ENCODE data around the gene TMEM178B. TPM values are rescaled to one million over a fixed set of nuclear protein-coding genes. Genes with fewer than 3 reads are reported as not detected.

Gene TMEM178B
- total and polyA plus RNA-seq, 2 of the 4 experiments (the other 2 are of a cell fraction): under 0.01 to 0.05 TPM

DNA sequence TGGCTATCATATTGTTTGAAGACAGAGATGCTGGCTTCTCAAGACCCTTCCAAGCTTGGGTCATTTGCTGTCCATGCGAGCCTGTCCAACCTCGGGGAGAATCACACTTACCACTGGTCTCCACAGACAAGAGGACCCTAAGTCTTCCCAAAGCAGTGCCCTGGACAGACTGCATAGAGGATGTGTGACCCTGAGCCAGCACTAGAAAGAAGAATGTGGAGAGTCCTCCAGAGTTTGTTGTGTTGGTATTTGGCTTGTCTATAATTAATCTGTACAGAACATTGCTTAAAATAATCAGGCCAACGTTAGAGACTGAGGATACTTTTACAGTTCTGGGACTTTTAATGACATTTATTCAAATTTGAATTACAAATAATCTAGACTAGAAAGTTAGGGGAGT lies 212.7 kb downstream of the TMEM178B start:
- no peak overlapping the region for H2BK15ac ChIP-seq (ENCODE audit: low read depth, low read length)
- no TSS peak for BruUV-seq (replicated peaks)
- H3K18ac ChIP-seq (ENCODE audit: low read depth, low read length): no peak overlapping the region
- H4K5ac ChIP-seq (ENCODE audit: low read depth, low read length): no peak overlapping the region
- no peak overlapping the region for H3K9ac ChIP-seq (ENCODE audit: low read depth, low read length)
- H2AK5ac ChIP-seq (ENCODE audit: low read depth, low read length): no peak overlapping the region
- no peak overlapping the region for H3K56ac ChIP-seq (ENCODE audit: extremely low read depth, insufficient read depth, low read length)
- H3K23ac ChIP-seq (ENCODE audit: low read depth, low read length): no peak overlapping the region
- no peak overlapping the region for H4K91ac ChIP-seq (ENCODE audit: insufficient read depth, low read depth, low read length)
- no peak overlapping the region for H3K4me2 ChIP-seq (ENCODE audit: low read depth, low read length)
- no peak overlapping the region for H2AK9ac ChIP-seq (replicated peaks; ENCODE audit: low read depth, low read length, poor library complexity)
- H4K20me1 ChIP-seq (ENCODE audit: insufficient read depth, low read length): no peaks in the 10 kb centered on the region
- dilution Hi-C loops (cut with HindIII; ENCODE audit: low sequenced_read_pairs, unreplicated experiment): no loop called here
- no peak overlapping the region for H4K8ac ChIP-seq (ENCODE audit: low read depth in 2 of 2, low read length in 2 of 2)
- H3K4ac ChIP-seq (ENCODE audit: low read depth, low read length): no peak overlapping the region
- POLR2A ChIA-PET (ENCODE audit: unreplicated experiment): no interaction called here
- in situ Hi-C loops (cut with MboI; ENCODE audit: low sequenced_read_pairs): no loop called here
- WGBS, 2 experiments (ENCODE audit: extremely low coverage in 2 of 2, insufficient read length in 1 of 2): no CpG with 5 or more reads among the region's 3 CpGs
- H3K27me3 ChIP-seq (ENCODE audit: control insufficient read depth, insufficient read depth, low read length): no peaks in the 10 kb centered on the region
- DNase-seq: no peak
- no peak overlapping the region for H3K27ac ChIP-seq (ENCODE audit: insufficient read depth, low read length)
- H3K36me3 ChIP-seq (ENCODE audit: control insufficient read depth, insufficient read depth, low read length): no peaks in the 10 kb centered on the region
- intact Hi-C loops (cut with micrococcal nuclease): no loop called here
- H2BK120ac ChIP-seq (ENCODE audit: low read depth, low read length): no peak overlapping the region
- ATAC-seq (ENCODE audit: low read depth): no peak
- H2AFZ ChIP-seq (replicated peaks; ENCODE audit: low read length, poor library complexity): no peak overlapping the region
- no peaks in the 10 kb centered on the region for H3K4me1 ChIP-seq (ENCODE audit: control insufficient read depth, insufficient read depth, low read length)
- H3K79me1 ChIP-seq (ENCODE audit: low read depth in 1 of 2, low read length in 2 of 2): no peaks in the 10 kb centered on the region
- H3K4me3 ChIP-seq (ENCODE audit: insufficient read depth, low read depth, low read length): no peak overlapping the region
- no peak for TF ChIP-seq RCOR1 (IDR thresholded peaks at IDR 0.05; ENCODE audit: insufficient replicate concordance, low read length)
- no peak for TF ChIP-seq MAFK (IDR thresholded peaks at IDR 0.05; ENCODE audit: low read depth, low read length)
- TF ChIP-seq SMC3 (IDR thresholded peaks at IDR 0.05; ENCODE audit: low read depth, low read length): no peak
- no peak for TF ChIP-seq FOS (IDR thresholded peaks at IDR 0.05; ENCODE audit: low read depth, low read length)
- TF ChIP-seq BHLHE40 (IDR thresholded peaks at IDR 0.05; ENCODE audit: low read depth, low read length): no peak
- TF ChIP-seq POLR2A (IDR thresholded peaks at IDR 0.05; ENCODE audit: low read depth, low read length): no peak
- no peak for TF ChIP-seq CEBPB (IDR thresholded peaks at IDR 0.05; ENCODE audit: low read depth, low read length)
- TF ChIP-seq, protein P1, sequence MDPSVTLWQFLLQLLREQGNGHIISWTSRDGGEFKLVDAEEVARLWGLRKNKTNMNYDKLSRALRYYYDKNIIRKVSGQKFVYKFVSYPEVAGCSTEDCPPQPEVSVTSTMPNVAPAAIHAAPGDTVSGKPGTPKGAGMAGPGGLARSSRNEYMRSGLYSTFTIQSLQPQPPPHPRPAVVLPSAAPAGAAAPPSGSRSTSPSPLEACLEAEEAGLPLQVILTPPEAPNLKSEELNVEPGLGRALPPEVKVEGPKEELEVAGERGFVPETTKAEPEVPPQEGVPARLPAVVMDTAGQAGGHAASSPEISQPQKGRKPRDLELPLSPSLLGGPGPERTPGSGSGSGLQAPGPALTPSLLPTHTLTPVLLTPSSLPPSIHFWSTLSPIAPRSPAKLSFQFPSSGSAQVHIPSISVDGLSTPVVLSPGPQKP (IDR thresholded peaks at IDR 0.05; ENCODE audit: borderline replicate concordance, low read depth, low read length): no peak
- no peak for TF ChIP-seq RAD21 (IDR thresholded peaks at IDR 0.05; ENCODE audit: low read length)
- TF ChIP-seq, protein P2, sequence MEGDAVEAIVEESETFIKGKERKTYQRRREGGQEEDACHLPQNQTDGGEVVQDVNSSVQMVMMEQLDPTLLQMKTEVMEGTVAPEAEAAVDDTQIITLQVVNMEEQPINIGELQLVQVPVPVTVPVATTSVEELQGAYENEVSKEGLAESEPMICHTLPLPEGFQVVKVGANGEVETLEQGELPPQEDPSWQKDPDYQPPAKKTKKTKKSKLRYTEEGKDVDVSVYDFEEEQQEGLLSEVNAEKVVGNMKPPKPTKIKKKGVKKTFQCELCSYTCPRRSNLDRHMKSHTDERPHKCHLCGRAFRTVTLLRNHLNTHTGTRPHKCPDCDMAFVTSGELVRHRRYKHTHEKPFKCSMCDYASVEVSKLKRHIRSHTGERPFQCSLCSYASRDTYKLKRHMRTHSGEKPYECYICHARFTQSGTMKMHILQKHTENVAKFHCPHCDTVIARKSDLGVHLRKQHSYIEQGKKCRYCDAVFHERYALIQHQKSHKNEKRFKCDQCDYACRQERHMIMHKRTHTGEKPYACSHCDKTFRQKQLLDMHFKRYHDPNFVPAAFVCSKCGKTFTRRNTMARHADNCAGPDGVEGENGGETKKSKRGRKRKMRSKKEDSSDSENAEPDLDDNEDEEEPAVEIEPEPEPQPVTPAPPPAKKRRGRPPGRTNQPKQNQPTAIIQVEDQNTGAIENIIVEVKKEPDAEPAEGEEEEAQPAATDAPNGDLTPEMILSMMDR (conservative IDR thresholded peaks at IDR 0.05; ENCODE audit: low read depth, low read length): no peak
- TF ChIP-seq RFX5 (IDR thresholded peaks at IDR 0.05; ENCODE audit: low read depth, low read length): no peak
- TF ChIP-seq NFE2L2 (IDR thresholded peaks at IDR 0.05; ENCODE audit: low read depth, low read length): no peak
- TF ChIP-seq MAZ (IDR thresholded peaks at IDR 0.05; ENCODE audit: borderline replicate concordance, low read depth, low read length): no peak
- TF ChIP-seq, protein P3, sequence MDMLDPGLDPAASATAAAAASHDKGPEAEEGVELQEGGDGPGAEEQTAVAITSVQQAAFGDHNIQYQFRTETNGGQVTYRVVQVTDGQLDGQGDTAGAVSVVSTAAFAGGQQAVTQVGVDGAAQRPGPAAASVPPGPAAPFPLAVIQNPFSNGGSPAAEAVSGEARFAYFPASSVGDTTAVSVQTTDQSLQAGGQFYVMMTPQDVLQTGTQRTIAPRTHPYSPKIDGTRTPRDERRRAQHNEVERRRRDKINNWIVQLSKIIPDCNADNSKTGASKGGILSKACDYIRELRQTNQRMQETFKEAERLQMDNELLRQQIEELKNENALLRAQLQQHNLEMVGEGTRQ (IDR thresholded peaks at IDR 0.05; ENCODE audit: low read depth, low read length): no peak
- TF ChIP-seq MXI1 (IDR thresholded peaks at IDR 0.05; ENCODE audit: borderline replicate concordance, low read depth, low read length): no peak
- no peak for TF ChIP-seq CHD1 (IDR thresholded peaks at IDR 0.05; ENCODE audit: low read depth, low read length)
- H3K9me1 ChIP-seq (ENCODE audit: insufficient read depth, low read length): no peaks in the 10 kb centered on the region
- CTCF ChIA-PET: no interaction called here
- H3K9me3 ChIP-seq (ENCODE audit: control insufficient read depth, insufficient read depth, low read length): peaks cover 8% of the 10 kb centered on the region
- H2BK5ac ChIP-seq (ENCODE audit: low read depth, low read length, poor library complexity, severe bottlenecking): no peak overlapping the region
- H3K14ac ChIP-seq (replicated peaks; ENCODE audit: low read depth, low read length): no peak overlapping the region
- no peak overlapping the region for H2BK20ac ChIP-seq (ENCODE audit: low read depth, low read length)

All from IMR-90 (cell line).